Stimulated activated CD4-positive, alpha-beta T cell treated with anti-CD3 and anti-CD28 coated beads, Interleukin-12 subunit alpha, Interleukin-12 subunit beta, amount 100 ng/mL, for 48 hours (primary cell): Measurements from ENCODE around the gene AOC3.
"Not testable (repeated sequence)": the region's sequence is repeated elsewhere in the genome, so short reads cannot be mapped to it uniquely, and the experiment has no call there.

Source experiments
- DNase-seq, 3 donors: peaks; one replicate each; pipeline ENCODE4 v3.0.0-alpha.2; 2020; ENCODE audit warnings: low read depth in 2 of 3, low spot score in 1 of 3

Gene AOC3

GRCh38 chr17:42891539-42892152, 40.6 kb downstream of the AOC3 start:
- no peak for DNase-seq

GRCh38 chr17:42893359-42893758, 42.4 kb downstream of the AOC3 start:
- no peak for DNase-seq

- DNase-seq: no peak
These were observed 43.5 kb downstream of the AOC3 start for GRCh38 chr17:42894283-42895184.

- no peak for DNase-seq
These were observed 44.2 kb downstream of the AOC3 start for GRCh38 chr17:42895185-42895555.

- DNase-seq: no peak
These were observed 47.3 kb downstream of the AOC3 start for GRCh38 chr17:42898147-42898811.

- DNase-seq: not testable (repeated sequence)
These were observed 49.0 kb downstream of the AOC3 start for GRCh38 chr17:42899981-42900380.

GRCh38 chr17:42900460-42901331, 49.7 kb downstream of the AOC3 start, which contains the start of gene G6PC1:
Gene G6PC1, plus strand, starts transcription at chr17:42900799. Its CDS starts 78 bp downstream, at chr17:42900877.
- DNase-seq: no peak

- DNase-seq: no peak
These were observed 50.7 kb downstream of the AOC3 start for GRCh38 chr17:42901535-42902229.

GRCh38 chr17:42904110-42904469, 53.1 kb downstream of the AOC3 start:
- DNase-seq: no peak

GRCh38 chr17:42906772-42907446, 55.9 kb downstream of the AOC3 start:
- DNase-seq: no peak
